Choroid plexus epithelial cell (primary cell): ENCODE data around the gene MYCN.
"Not testable (repeated sequence)": the region's sequence is repeated elsewhere in the genome, so short reads cannot be mapped to it uniquely, and the experiment has no call there.

ENCODE experiments used
- DNase-seq: peaks from one replicate; pipeline ENCODE4 v3.0.0-alpha.2; 2010; ENCODE audit warnings: low read depth
- H3K4me3 ChIP-seq: 2 replicates; pipeline ENCODE4 v1.5.1; 2011; ENCODE audit warnings: low read depth, mild to moderate bottlenecking, control low read depth, low read length, moderate library complexity
- TF ChIP-seq, protein P1 (sequence below): conservative IDR thresholded peaks from 2 replicates; pipeline ENCODE4 v1.5.1; 2011; ENCODE audit warnings: low read depth, mild to moderate bottlenecking, control low read depth, inconsistent platforms, low read length, moderate library complexity

Gene MYCN

DNA sequence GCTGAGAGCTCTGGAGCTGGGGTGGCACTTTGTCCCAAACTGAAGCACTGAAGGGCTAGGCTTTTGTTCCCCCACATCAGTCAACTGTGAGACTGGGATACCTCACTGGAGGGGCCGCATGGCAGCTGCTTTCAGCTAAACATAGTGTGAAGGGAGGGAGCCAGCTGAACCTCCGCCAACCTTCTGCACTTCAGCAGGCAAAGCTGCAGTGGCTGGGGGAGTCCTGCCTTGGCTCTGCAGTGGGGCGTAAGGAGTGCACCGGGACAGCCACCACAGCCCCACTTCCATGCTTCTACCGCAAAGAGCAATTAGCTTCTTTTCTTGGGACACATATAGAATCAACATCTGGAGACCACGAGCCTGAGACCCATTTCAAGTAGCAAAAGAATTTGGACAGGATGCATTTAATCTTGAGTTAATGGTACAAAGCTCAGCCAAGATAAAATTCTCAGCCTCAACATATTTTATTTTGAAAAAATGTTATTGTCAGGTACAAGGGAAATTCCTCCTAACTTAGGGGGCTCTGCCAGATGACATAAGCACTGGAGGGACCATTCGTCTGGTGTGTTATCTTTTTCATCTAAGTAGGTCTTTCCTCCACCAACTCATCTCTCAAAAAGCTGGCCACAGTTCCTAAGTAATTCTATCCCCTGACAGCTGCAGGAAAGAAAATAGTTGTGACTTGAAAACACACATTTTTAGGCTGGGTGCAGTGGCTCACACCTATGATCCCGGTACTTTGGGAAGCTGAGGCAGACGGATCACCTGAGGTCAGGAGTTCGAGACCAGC is 25.6 kb upstream of the MYCN start:
- DNase-seq, result no peak
- TF ChIP-seq, protein P1, sequence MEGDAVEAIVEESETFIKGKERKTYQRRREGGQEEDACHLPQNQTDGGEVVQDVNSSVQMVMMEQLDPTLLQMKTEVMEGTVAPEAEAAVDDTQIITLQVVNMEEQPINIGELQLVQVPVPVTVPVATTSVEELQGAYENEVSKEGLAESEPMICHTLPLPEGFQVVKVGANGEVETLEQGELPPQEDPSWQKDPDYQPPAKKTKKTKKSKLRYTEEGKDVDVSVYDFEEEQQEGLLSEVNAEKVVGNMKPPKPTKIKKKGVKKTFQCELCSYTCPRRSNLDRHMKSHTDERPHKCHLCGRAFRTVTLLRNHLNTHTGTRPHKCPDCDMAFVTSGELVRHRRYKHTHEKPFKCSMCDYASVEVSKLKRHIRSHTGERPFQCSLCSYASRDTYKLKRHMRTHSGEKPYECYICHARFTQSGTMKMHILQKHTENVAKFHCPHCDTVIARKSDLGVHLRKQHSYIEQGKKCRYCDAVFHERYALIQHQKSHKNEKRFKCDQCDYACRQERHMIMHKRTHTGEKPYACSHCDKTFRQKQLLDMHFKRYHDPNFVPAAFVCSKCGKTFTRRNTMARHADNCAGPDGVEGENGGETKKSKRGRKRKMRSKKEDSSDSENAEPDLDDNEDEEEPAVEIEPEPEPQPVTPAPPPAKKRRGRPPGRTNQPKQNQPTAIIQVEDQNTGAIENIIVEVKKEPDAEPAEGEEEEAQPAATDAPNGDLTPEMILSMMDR, result no peak

DNA sequence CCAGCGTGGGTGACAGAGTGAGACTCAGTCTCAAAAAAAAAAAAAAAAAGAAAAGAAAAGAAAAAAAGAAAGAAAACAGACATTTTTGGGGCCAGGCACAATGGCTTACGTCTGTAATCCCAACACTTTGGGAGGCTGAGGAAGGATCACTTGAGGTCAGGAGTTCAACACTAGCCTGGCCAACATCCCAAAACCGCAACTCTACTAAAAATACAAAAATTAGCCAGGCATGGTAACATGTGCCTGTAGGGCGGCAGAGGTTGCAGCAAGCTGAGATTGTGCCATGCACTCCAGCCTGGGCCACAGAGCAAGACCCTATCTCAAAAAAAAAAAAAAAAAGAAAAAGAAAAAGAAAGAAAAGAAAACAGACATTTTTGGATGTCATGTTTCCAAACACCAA is 24.8 kb upstream of the MYCN start:
- not testable (repeated sequence) for H3K4me3 ChIP-seq

More for the DNA sequence above, 25.6 kb upstream of the MYCN start:
- no peak overlapping the region for H3K4me3 ChIP-seq

DNA sequence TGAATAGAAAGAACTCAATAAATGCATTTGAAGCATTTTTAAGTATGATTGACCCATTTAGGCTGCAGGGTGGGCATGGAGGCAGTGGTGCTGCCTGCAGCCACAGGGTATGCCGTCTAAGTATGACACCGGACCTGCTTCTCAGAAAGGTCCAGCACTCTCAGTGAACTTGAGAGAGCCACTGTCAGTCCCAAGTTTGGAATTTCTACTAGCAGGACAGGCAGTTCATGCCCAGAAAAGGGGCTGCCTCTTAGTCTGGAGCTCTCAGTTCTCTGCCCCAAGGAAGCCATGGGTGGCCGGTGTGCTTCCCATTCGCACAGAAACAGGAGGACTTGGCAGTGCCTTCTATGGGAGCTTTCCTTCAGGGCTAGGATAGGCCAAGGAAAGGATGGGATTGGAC is 24.0 kb upstream of the MYCN start:
- TF ChIP-seq, protein P1, result no peak
- no peak for DNase-seq
- no peak overlapping the region for H3K4me3 ChIP-seq

More for the DNA sequence above, 24.8 kb upstream of the MYCN start:
- not testable (repeated sequence) for DNase-seq

DNA sequence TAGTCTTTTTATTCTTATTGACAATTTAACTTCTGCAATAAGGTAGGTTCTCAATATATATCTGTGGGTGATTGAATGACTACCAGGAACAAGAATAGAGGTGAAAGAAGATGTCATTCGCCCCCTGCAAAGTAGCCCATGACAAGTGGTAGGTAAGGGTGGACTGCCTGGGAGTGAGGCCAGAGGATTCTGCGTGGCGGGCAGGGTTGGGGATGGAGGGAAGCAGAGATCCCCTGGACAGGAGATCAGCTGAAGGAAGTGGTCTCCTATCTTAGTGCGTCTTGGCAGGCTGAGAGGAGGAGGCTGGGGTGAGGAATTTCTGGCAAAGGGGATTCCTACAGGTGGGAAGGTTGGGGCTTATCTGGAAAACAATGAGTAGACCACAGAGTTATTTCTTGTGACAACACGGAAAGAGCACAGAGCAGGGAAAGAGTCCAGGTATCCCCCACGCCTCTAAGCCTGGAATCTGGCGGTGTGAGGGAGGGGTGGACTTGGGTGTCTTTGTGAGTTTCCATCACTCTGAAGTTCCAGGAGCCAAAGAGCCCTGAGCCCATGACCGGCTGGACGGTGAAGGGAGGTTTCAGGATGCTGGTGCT is 21.5 kb upstream of the MYCN start:
- DNase-seq, result no peak
- no peak overlapping the region for H3K4me3 ChIP-seq
- TF ChIP-seq, protein P1, result no peak

DNA sequence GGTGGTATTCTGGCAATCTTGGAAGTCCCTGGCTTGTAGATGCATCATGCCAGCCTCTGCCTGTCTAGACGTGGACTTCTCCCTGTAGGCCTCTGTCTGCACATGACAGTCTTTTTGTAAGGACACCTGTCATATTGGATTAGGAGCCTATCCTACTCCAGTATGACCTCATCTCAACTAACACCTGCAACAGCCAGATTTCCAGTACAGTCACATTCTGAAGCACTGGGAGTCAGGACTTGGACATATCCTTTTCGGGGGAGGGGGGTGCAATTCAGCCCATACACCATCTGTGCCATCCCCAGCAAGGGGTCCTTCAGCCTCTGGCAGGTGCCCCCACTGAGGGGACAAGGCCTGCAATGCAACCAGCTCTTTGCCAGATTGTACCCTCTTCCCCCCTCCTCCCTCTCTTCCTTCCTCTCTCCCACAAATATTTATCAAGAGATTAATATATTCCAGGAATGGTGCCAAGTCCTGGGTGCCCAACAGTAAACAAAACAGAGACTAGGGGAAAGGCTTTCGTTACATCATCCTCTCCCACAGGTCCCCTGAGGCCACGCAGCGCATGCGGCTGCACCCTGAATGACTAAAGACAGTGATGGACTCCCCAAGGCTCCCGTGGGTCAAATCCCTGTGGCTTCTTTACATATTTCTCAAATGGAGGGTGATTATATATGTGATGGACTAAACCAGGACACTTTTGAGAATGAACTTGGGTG is 20.5 kb upstream of the MYCN start:
- DNase-seq, result no peak
- no peak overlapping the region for H3K4me3 ChIP-seq
- TF ChIP-seq, protein P1, result no peak

DNA sequence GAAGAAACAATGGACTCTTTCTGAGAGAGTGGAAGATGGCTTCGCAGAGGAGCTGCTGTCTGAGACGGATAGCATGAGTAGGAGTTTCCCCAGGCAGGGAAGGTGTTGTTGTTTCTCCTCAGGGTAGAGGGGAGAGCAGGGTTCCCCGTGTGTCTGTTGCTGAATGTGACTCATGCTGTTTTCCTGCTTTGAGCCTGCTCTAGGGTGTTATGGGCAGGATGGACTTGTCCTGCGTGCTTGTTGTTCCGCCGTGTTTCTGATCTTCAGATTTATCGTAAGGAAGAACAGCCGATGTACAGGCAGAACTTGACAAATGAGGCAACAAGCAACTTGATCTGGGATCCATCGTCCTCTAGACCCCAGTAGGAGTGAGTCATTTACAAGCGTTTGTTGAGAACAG is 19.7 kb upstream of the MYCN start:
- TF ChIP-seq, protein P1, result no peak
- DNase-seq, result no peak

DNA sequence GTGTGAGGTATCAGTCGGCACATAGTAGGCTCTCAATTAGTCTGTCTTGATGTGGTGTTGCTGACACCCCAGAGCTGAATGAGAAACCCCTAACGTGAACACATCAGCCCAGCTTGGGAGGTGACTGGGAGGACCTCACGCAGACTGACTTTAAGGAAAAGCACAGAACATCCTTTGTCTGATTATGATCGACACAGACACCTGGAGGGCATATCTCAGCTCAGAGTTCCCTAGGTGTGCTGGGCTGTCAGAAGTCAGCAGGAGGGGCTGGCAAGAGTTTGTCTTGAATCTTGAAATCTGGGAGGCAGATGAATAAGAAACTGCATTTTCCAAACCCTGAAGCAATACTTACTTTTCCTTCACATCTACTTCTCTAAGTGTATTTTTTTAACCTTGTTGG is 16.8 kb upstream of the MYCN start:
- TF ChIP-seq, protein P1, result no peak
- no peak for DNase-seq
- no peak overlapping the region for H3K4me3 ChIP-seq

More for the DNA sequence above, 19.7 kb upstream of the MYCN start:
- no peak overlapping the region for H3K4me3 ChIP-seq
